ENCODE measurements around the gene GLI3.

GRCh38 chr7:42180806-42181205 lies 56.2 kb downstream of the GLI3 start:
- TF ChIP-seq CTCF (IDR thresholded peaks at IDR 0.05), result no peak
- TF ChIP-seq POLR2A (IDR thresholded peaks at IDR 0.05), result no peak

Measured in adrenal gland (tissue), 5 donors.